IPS DF 6.9 (cell line): ENCODE measurements around the gene MUC3A.
"Not testable (repeated sequence)": the region's sequence is repeated elsewhere in the genome, so short reads cannot be mapped to it uniquely, and the experiment has no call there.

Experiments used
- DNase-seq: peaks from one replicate; pipeline ENCODE4 v3.0.0-alpha.2; 2013; ENCODE audit warnings: low read depth, low spot score
- H3K27ac ChIP-seq: one replicate; pipeline ENCODE4 v1.5.1; 2013; ENCODE audit warnings: low read length, control low read depth
- H3K27me3 ChIP-seq: 2 replicates; pipeline ENCODE4 v1.6.1; 2013; ENCODE audit warnings: mild to moderate bottlenecking, low read length; ENCODE audit not compliant: control insufficient read depth, insufficient read depth
- H3K36me3 ChIP-seq: 2 replicates; pipeline ENCODE4 v1.6.1; 2013; ENCODE audit warnings: low read length; ENCODE audit not compliant: control insufficient read depth, insufficient read depth
- H3K4me1 ChIP-seq: 2 replicates; pipeline ENCODE4 v1.6.1; 2013; ENCODE audit warnings: low read length; ENCODE audit not compliant: control insufficient read depth, insufficient read depth
- H3K4me3 ChIP-seq: 2 replicates; pipeline ENCODE4 v1.5.1; 2013; ENCODE audit warnings: mild to moderate bottlenecking, low read length
- H3K9me3 ChIP-seq: 2 replicates; pipeline ENCODE4 v1.6.1; 2013; ENCODE audit warnings: low read length, inconsistent platforms; ENCODE audit not compliant: control insufficient read depth, insufficient read depth
- WGBS: extraction: QIAGEN DNeasy Blood & Tissue Kit; methylation state at CpG from one replicate; pipeline ENCODE4 v1.1.7; 2013; ENCODE audit warnings: mixed read lengths, missing lambda C conversion rate; ENCODE audit not compliant: insufficient read length, insufficient coverage; 5-methylcytosine and 5-hydroxymethylcytosine counted together

MUC3A gene

DNA sequence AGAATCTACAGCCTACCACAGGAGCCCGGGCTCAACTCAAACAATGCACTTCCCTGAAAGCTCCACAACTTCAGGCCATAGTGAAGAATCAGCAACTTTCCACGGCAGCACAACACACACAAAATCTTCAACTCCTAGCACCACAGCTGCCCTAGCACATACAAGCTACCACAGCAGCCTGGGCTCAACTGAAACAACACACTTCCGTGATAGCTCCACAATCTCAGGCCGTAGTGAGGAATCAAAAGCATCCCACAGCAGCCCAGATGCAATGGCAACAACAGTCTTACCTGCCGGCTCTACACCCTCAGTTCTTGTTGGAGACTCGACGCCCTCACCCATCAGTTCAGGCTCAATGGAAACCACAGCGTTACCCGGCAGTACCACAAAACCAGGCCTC lies 42.3 kb downstream of the MUC3A start:
- no peaks in the 10 kb centered on the region for H3K27me3 ChIP-seq
- H3K4me3 ChIP-seq, result no peak overlapping the region
- no peak overlapping the region for H3K27ac ChIP-seq
- H3K9me3 ChIP-seq, result no peaks in the 10 kb centered on the region
- H3K4me1 ChIP-seq, result no peaks in the 10 kb centered on the region
- WGBS, result no CpG with 5 or more reads among the region's 9 CpGs
- DNase-seq, result no peak
- H3K36me3 ChIP-seq, result no peaks in the 10 kb centered on the region

DNA sequence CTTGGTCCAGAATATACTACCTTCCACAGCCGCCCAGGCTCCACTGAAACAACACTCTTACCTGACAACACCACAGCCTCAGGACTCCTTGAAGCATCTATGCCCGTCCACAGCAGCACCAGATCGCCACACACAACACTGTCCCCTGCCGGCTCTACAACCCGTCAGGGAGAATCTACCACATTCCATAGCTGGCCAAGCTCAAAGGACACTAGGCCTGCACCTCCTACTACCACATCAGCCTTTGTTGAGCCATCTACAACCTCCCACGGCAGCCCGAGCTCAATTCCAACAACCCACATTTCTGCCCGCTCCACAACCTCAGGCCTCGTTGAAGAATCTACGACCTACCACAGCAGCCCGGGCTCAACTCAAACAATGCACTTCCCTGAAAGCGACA lies 42.9 kb downstream of the MUC3A start:
- H3K4me3 ChIP-seq, H3K27me3 ChIP-seq, H3K27ac ChIP-seq, H3K36me3 ChIP-seq, DNase-seq, H3K4me1 ChIP-seq, H3K9me3 ChIP-seq: not testable (repeated sequence)
- WGBS, result no CpG with 5 or more reads among the region's 12 CpGs

- H3K27me3 ChIP-seq, DNase-seq, H3K36me3 ChIP-seq, H3K27ac ChIP-seq, H3K9me3 ChIP-seq, H3K4me3 ChIP-seq, H3K4me1 ChIP-seq: not testable (repeated sequence)
- WGBS, result no CpG with 5 or more reads among the region's 9 CpGs
These were observed 45.3 kb downstream of the MUC3A start for GRCh38 chr7:100994671-100995070.

GRCh38 chr7:100998530-100998929 lies 49.2 kb downstream of the MUC3A start:
- H3K4me1 ChIP-seq, H3K36me3 ChIP-seq, H3K27me3 ChIP-seq, H3K9me3 ChIP-seq, H3K27ac ChIP-seq, H3K4me3 ChIP-seq, DNase-seq: not testable (repeated sequence)
- WGBS, result no CpG with 5 or more reads among the region's 10 CpGs

GRCh38 chr7:100999334-100999733 lies 50.0 kb downstream of the MUC3A start:
- not testable (repeated sequence) for H3K4me1 ChIP-seq, H3K27ac ChIP-seq, H3K9me3 ChIP-seq, H3K4me3 ChIP-seq, DNase-seq, H3K36me3 ChIP-seq, H3K27me3 ChIP-seq
- WGBS, result no CpG with 5 or more reads among the region's 9 CpGs

DNA sequence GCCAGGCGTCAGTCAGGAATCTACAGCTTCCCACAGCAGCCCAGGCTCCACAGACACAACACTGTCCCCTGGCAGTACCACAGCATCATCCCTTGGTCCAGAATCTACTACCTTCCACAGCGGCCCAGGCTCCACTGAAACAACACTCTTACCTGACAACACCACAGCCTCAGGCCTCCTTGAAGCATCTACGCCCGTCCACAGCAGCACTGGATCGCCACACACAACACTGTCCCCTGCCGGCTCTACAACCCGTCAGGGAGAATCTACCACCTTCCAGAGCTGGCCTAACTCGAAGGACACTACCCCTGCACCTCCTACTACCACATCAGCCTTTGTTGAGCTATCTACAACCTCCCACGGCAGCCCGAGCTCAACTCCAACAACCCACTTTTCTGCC lies 50.7 kb downstream of the MUC3A start:
- not testable (repeated sequence) for H3K36me3 ChIP-seq, H3K4me1 ChIP-seq, H3K27ac ChIP-seq, H3K4me3 ChIP-seq, DNase-seq, H3K9me3 ChIP-seq, H3K27me3 ChIP-seq
- no CpG with 5 or more reads among the region's 10 CpGs for WGBS

GRCh38 chr7:101002333-101002732 lies 53.0 kb downstream of the MUC3A start:
- not testable (repeated sequence) for H3K27me3 ChIP-seq, H3K27ac ChIP-seq, DNase-seq, H3K36me3 ChIP-seq, H3K9me3 ChIP-seq, H3K4me1 ChIP-seq, H3K4me3 ChIP-seq
- WGBS, result no CpG with 5 or more reads among the region's 8 CpGs

DNA sequence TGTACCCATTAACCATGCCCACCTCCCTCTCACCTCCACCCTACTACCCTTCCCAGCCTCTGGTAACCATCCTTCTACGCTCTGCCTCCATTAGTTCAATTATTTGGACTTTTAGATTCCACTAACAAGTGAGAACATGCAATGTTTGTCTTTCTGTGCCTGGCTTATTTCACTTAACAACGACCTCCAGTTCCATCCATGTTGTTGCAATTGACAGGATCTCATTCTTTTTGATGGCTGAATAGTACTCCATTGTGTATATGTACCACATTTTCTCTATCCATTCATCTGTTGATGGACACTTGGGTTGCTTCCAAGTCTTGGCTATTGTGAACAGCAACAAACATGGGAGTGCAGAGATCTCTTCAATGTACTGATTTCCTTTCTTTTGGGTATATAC lies 58.0 kb downstream of the MUC3A start:
- not testable (repeated sequence) for H3K27me3 ChIP-seq, DNase-seq, H3K4me1 ChIP-seq, H3K9me3 ChIP-seq, H3K27ac ChIP-seq, H3K4me3 ChIP-seq, H3K36me3 ChIP-seq
- WGBS, result no CpG with 5 or more reads among the region's 2 CpGs

DNA sequence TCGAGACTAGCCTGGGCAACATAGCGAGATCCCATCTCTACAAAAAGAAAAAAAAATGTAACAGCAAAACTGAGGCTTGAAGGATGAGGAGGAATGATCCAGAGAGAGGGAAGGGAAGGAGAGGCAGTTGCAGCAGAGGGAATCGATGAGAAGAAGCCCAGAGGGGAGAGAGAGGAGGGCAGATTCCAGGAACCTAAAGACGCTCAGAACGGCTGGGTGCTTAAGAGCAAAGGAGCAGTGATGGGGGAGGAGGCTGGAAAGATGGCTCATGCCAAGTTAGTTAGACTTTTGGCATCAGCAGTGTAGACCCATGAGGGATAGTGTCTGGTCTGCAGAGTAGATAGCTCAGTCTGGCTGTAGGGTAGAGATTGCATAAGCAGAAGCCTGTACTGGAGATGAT lies 60.3 kb downstream of the MUC3A start:
- Histone ChIP-seq H3K27ac (no peak overlapping the region), H3K9me3 (no peaks in the 10 kb centered on the region), H3K27me3 (no peaks in the 10 kb centered on the region), H3K4me1 (no peaks in the 10 kb centered on the region), H3K4me3 (no peak overlapping the region), H3K36me3 (peaks cover 2% of the 10 kb centered on the region; the same call in 1 of the 2 replicates)
- no peak for DNase-seq
- no CpG with 5 or more reads among the region's 5 CpGs for WGBS

GRCh38 chr7:101012931-101013330 lies 63.6 kb downstream of the MUC3A start:
- no peak for DNase-seq
- WGBS, result no CpG with 5 or more reads among the region's 6 CpGs
- peaks cover 3% of the 10 kb centered on the region; the same call in 1 of the 2 replicates for H3K4me1 ChIP-seq
- H3K36me3 ChIP-seq, result peaks cover 2% of the 10 kb centered on the region; the same call in 1 of the 2 replicates
- no peak overlapping the region for H3K4me3 ChIP-seq
- no peaks in the 10 kb centered on the region for H3K9me3 ChIP-seq
- no peaks in the 10 kb centered on the region for H3K27me3 ChIP-seq
- no peak overlapping the region for H3K27ac ChIP-seq

GRCh38 chr7:101015626-101016025 lies 66.3 kb downstream of the MUC3A start:
- DNase-seq, result no peak
- H3K9me3 ChIP-seq, result no peaks in the 10 kb centered on the region
- peaks cover 2% of the 10 kb centered on the region; the same call in 1 of the 2 replicates for H3K36me3 ChIP-seq
- WGBS, result no CpG with 5 or more reads among the region's 8 CpGs
- H3K4me1 ChIP-seq, result peaks cover 7% of the 10 kb centered on the region; the same call in 1 of the 2 replicates
- no peaks in the 10 kb centered on the region for H3K27me3 ChIP-seq
- no peak overlapping the region for H3K27ac ChIP-seq
- H3K4me3 ChIP-seq, result no peak overlapping the region
